Right ventricle myocardium superior (tissue), 1 donor: ENCODE measurements around the gene MAP3K14. TPM values are rescaled to one million over a fixed set of nuclear protein-coding genes. Genes with fewer than 3 reads are reported as not detected.

ENCODE experiments used
- ATAC-seq: fragments of 200-7000 bp; cut with Tn5 transposase; one replicate; pipeline ENCODE4 v1.9.1; 2020; ENCODE audit warnings: mild to moderate bottlenecking; ENCODE audit not compliant: poor library complexity
- DNase-seq: peaks from one replicate; pipeline ENCODE4 v3.0.0-alpha.2; 2020
- intact Hi-C: fragments of 100-400 bp; cut with DNase I; formaldehyde crosslinking; loops from one replicate; pipeline ENCODE4 v1.11.2; 2022
- total RNA-seq: library from RNA; stranded (reverse); fragmentation: NEBNext Ultra II Directional; extraction: Animal tissue kit (Norgen Biotek cat#: 25700); gene quantifications from one replicate; pipeline ENCODE4 v1.2.1, GENCODE V29; 2021
- donor health status: DM: no; HTN: yes; CAD: no; lungs with severe emphysema.

Gene MAP3K14
- total RNA-seq, 1 donor from 2014 or later = 12.2 TPM

- peak; percentile 41 for DNase-seq
- intact Hi-C loops = no loop called here
- ATAC-seq = no peak
These were observed 27.2 kb downstream of the MAP3K14 start for GRCh38 chr17:45289301-45290268.

DNA sequence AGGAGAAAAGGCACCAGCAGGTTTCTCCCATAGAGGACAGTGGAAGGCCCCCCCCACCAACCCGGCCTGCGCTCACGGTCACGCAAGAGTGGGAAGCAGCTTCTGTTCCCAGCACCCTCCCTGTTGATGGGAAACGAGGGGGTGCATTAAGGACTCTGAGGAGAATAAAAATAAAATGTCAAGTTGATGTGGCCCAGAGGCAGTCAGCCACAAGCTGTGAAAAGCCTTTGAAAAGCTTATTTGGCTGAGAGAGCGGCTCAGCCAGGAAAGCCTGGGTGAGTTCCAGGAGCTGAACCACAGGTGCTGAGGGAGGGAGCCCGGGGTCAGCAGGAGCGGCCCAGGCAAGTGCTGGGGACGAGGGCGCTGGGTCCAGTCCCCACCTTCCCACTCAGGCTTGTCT lies 28.0 kb downstream of the MAP3K14 start:
- ATAC-seq = peak; percentile 51
- intact Hi-C loops = no loop called here
- DNase-seq = peak; percentile 62

DNA sequence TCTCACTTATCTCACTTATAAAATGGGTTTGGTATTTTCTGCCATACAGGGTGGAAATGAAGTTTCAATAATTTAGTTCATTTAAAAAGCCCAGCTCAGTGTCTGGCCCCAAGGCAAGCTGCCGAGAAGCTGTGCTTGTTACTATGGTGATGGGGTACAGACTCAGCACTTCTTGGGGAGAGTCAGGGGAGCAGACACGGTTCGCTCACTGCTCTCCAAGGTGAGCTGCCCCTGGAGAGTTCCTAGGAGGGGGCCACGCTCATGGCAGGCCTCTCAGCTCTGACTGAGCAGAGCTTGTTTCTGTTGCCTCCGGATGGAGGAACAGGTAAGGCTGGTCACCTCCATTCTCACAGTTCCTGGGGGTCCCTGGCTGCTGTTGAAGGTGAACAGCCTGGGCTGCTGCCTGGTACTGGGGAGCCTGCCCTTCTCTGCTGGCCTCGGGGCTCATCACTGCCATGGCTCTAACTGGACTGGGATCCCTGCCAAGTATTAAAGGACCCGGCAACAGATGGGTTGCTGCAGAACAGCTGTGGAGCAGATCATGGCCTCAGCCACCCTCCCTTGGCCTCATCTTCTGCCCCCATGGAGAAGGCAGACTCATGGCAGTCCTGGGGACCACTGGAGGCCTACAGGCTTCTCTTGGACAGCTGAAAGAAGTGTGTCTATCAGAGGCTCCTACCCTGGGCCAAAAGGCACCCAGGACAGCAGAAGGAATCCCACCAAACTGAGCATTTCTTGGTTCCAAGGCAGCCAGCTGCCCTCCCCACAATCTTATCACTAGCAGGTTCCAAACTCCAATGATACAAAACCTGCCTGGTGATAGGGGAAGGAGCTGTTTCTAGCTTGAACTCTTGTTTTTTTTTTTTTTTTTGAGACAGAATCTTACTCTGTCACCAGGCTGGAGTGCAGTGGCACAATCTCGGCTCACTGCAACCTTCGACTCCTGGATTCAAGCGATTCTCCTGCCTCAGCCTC lies 29.0 kb downstream of the MAP3K14 start:
- ATAC-seq (peak; percentile 31), DNase-seq (peak; percentile 51)
- intact Hi-C loops = no loop called here

DNA sequence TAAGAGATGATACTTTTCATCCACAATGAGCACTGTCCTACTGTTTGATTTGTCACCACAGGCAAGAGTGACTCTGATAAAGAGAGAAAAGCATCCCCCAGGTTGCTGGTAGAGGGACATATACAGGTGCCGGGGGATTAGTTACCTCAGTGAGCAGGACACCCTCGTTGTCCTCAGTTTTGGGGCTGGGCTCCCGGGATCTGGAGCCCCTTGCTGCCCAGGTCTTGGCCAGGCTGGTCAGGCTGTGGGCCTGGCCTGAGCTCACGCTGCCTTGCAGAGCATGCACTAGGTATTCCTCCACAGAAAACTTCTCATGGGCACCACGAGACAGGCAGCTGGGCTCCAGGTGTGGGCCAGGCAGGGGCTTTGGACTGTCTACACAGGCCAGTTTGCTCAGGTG lies 30.5 kb downstream of the MAP3K14 start:
- intact Hi-C loops = no loop called here
- DNase-seq = peak; percentile 33
- no peak for ATAC-seq

- ATAC-seq (peak; percentile 66), DNase-seq (peak; percentile 85)
- intact Hi-C loops = loop anchor here (5.0 kb wide), 1 partner anchor 33 kb away; the partner anchor contains the start of gene MAP3K14
These were observed 32.4 kb downstream of the MAP3K14 start for GRCh38 chr17:45284176-45285140.

DNA sequence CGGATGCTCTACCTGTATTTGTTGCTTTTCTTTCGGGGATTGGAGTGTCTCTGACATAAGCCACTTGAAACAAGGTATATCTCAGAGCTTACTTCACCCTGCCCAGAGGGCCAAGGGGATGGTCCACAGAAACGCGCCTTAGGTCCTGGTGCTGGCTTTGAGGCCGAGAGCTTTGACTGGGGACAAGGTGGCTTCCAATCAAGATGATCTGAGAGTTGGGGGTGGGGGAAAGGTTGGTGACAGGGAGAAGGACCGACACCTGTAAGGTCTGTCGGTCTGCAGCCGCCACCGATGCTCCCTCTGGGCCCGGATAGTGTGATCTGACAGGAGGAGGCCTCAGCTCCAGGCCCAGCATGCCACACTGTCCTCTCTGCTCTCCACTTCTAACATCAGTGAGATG lies 33.1 kb downstream of the MAP3K14 start:
- peak; percentile 30 for DNase-seq
- no peak for ATAC-seq
- intact Hi-C loops = loop anchor here (5.0 kb wide), 1 partner anchor 34 kb away; the partner anchor contains the start of gene MAP3K14

GRCh38 chr17:45282683-45283644 lies 33.9 kb downstream of the MAP3K14 start:
- ATAC-seq = peak; percentile 55
- DNase-seq = peak; percentile 66
- intact Hi-C loops = loop anchor here (5.0 kb wide), 1 partner anchor 34 kb away; the partner anchor contains the start of gene MAP3K14

GRCh38 chr17:45279898-45280297 lies 36.9 kb downstream of the MAP3K14 start:
- intact Hi-C loops = loop anchor here (2.0 to 5.0 kb wide), 2 partner anchors 37 to 105 kb away; partner anchors contain the start of gene MAP3K14
- DNase-seq (peak; percentile 61), ATAC-seq (peak; percentile 43)

DNA sequence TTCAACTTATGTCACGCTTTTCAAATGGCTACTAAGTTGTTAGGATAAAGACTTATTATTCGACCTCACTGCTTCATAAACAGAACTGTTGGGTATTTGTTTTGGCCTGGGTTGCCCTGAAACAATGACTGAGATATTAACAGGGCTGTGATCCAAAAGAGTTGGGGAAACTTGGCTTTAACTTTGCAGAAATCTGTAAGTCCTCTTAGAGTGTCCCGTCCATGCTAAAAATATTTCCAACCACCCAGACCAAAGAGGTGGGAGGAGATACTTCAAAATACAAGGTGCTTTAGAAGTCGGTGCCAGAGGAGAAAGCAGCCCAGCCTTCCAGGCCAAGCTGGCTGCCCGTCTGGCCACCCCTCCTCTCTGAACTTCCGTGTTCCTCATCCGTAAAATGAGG lies 38.8 kb downstream of the MAP3K14 start:
- intact Hi-C loops = loop anchor here (2.0 kb wide), 1 partner anchor 107 kb away; no protein-coding TSS in a partner anchor

GRCh38 chr17:45277216-45277849 lies 39.5 kb downstream of the MAP3K14 start:
- ATAC-seq (peak; percentile 78), DNase-seq (peak; percentile 98)
- intact Hi-C loops = no loop called here

More for the DNA sequence above, 38.8 kb downstream of the MAP3K14 start:
- ATAC-seq (peak; percentile 68), DNase-seq (peak; percentile 54)

- DNase-seq = peak; percentile 45
- ATAC-seq = no peak
- intact Hi-C loops = no loop called here
These were observed 40.8 kb downstream of the MAP3K14 start for GRCh38 chr17:45276031-45276430.

GRCh38 chr17:45274033-45274432 lies 42.8 kb downstream of the MAP3K14 start:
- DNase-seq = peak; percentile 22
- ATAC-seq = no peak
- intact Hi-C loops = no loop called here

DNA sequence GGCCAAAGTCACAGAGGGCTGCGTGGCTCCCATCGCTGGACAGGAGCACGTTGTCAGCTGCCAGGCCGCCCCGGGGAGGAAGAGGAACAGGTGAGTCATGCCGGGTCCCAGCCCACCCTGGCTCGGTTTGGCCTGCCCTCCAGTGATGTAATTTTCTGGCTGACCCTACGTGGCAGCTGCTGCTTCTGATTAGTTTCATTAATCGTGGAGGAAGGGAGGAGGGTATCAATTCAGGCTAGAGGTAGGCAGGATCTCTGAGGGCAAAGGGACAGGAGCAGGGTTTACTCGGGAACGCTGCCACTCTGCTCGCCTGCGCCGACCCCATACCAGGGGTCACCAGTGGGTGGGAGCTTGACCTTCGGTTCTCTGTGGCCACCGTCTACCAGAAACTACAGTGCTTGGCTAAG lies 43.3 kb downstream of the MAP3K14 start:
- ATAC-seq = no peak
- DNase-seq = peak; percentile 40
- intact Hi-C loops = no loop called here

GRCh38 chr17:45271603-45272002 lies 45.2 kb downstream of the MAP3K14 start:
- intact Hi-C loops = no loop called here
- ATAC-seq = no peak
- DNase-seq = no peak

GRCh38 chr17:45270828-45271418 lies 45.9 kb downstream of the MAP3K14 start:
- ATAC-seq (no peak), DNase-seq (no peak)
- intact Hi-C loops = no loop called here

DNA sequence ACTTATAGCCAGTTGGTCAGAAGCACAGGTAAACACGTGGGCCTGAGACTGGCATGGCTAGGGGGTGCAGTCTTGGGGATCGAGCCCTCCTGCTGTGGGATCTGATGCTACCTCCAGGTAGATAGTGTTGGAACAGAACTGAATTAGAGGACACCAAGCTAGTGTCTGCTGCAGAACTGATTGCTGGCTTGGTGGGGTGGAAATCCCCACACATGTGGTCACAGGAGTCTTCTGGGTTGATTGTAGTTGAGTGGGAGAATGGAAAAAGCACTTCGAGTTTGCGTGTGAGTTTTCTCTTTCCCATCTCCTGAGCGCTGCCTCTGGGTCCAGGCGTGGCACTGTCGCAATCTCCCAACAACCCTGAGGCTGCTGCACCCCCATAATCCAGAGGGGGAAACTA lies 46.9 kb downstream of the MAP3K14 start:
- intact Hi-C loops = no loop called here
- ATAC-seq (no peak), DNase-seq (no peak)
